Vagina (tissue), 2 donors: ENCODE results near the gene ISCU. TPM values are rescaled to one million over a fixed set of nuclear protein-coding genes. Genes with fewer than 3 reads are reported as not detected.

Experiments used
- DNase-seq, 2 donors: peaks; one replicate each; pipeline ENCODE4 v3.0.0-alpha.2; 2017; ENCODE audit errors: extremely low spot score in 2 of 2
- H3K27ac ChIP-seq: fragments of 200-600 bp; sonication (generic); one replicate; pipeline ENCODE4 v1.5.1; 2019
- H3K27me3 ChIP-seq: fragments of 200-600 bp; sonication (generic); one replicate; pipeline ENCODE4 v1.5.1; 2019
- H3K36me3 ChIP-seq, 2 donors: fragments of 200-600 bp; sonication (generic); one replicate each; pipeline ENCODE4 v1.5.1; 2017 to 2019
- H3K4me1 ChIP-seq: fragments of 200-600 bp; sonication (generic); one replicate; pipeline ENCODE4 v1.5.1; 2019
- H3K4me3 ChIP-seq, 2 donors: fragments of 200-600 bp; sonication (generic); 1 replicate in 1 of 2; 2 replicates in 1 of 2; pipeline ENCODE4 v1.5.1; 2016 to 2019
- H3K9me3 ChIP-seq: fragments of 200-600 bp; sonication (generic); one replicate; pipeline ENCODE4 v1.5.1; 2019
- CTCF ChIP-seq, 3 experiments: fragments of 450-650 bp in 2 of 3; fragments of 200-600 bp in 1 of 3; sonication (generic) in 1 of 3; IDR thresholded peaks; one replicate each; pipeline ENCODE4 v1.5.1; 2017 to 2019; ENCODE audit warnings: antibody characterized with exemption in 3 of 3, mild to moderate bottlenecking in 2 of 3, moderate library complexity in 2 of 3
- POLR2A ChIP-seq, 2 donors: fragments of 450-650 bp; IDR thresholded peaks; one replicate each; pipeline ENCODE4 v1.6.1; 2017; ENCODE audit warnings: antibody characterized with exemption in 2 of 2, mild to moderate bottlenecking in 2 of 2, moderate library complexity in 2 of 2
- POLR2AphosphoS5 ChIP-seq, 2 donors: sonication (generic); formaldehyde crosslinking; IDR thresholded peaks; one replicate each; pipeline ENCODE4 v1.9.0; 2017; ENCODE audit warnings: antibody characterized with exemption in 2 of 2, mild to moderate bottlenecking in 2 of 2, low read depth in 1 of 2; ENCODE audit not compliant: insufficient read depth in 1 of 2
- intact Hi-C: fragments of 100-400 bp; cut with DNase I; formaldehyde crosslinking; loops from one replicate; pipeline ENCODE4 v1.15.1; 2023
- total RNA-seq: library from RNA; depleted of rRNA; stranded (reverse); fragments of >200 nt; gene quantifications from one replicate; pipeline ENCODE4 v1.2.3, GENCODE V29; 2016

The ISCU gene
- 167 TPM for total RNA-seq

- Histone ChIP-seq H3K9me3 (no peaks in the 10 kb centered on the region), H3K4me3 (peak within 1 kb of the TSS; percentile 64 to 94), H3K4me1 (peaks cover 67% of the 10 kb centered on the region), H3K27ac (peak within 1 kb of the TSS; percentile 94), H3K27me3 (no peaks in the 10 kb centered on the region), H3K36me3 (peaks cover 0 to 34% of the 10 kb centered on the region in 2 donors)
- intact Hi-C loops = loop anchor here (2.0 to 10.0 kb wide), 4 partner anchors 56 to 535 kb away; partner anchors contain the start of genes SSH1 and UNG
- DNase-seq = peak; percentile 97 to 98
- peak; percentile 85 to 88 for TF ChIP-seq POLR2AphosphoS5 (IDR thresholded peaks at IDR 0.05; ENCODE audit: insufficient read depth in 1 of 2, low read depth in 1 of 2)
- peak in 1 of 2 donors; percentile 91 for TF ChIP-seq POLR2A (IDR thresholded peaks at IDR 0.05)
- TF ChIP-seq CTCF (IDR thresholded peaks at IDR 0.05) = no peak
These were observed at the start of gene ISCU for GRCh38 chr12:108562348-108563135. Gene ISCU, plus strand, starts transcription at chr12:108562596. Its CDS starts 27 bp downstream, at chr12:108562623.

DNA sequence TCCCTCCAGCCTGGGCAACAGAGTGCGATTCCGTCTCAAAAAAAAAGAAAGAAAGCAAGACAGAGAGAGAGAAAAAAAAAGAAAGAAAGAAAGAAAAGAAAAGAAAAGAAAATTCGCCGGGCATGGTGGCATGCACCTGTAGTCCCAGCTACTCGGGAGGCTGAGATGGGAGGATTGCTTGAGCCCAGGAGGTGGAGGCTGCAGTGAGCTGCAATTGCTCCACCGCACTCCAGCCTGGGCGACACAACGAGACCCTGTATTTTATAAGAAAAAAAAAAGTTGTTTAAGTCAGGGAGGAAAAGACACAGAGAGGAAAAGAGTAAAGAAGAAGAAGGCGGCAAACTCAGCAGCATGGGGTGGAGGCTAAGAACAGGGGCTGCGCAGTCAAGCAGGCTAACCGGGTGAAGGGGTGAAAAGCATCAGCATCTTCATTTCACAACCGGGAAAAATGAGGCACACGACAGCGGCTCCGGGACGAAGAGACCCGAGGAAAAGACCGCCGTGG lies 47.9 kb upstream of the ISCU start:
- H3K9me3 ChIP-seq = no peaks in the 10 kb centered on the region
- H3K27ac ChIP-seq = no peak overlapping the region
- no peak for DNase-seq
- H3K4me3 ChIP-seq = peak overlapping the region; percentile 59 to 97
- H3K4me1 ChIP-seq = peaks cover 19% of the 10 kb centered on the region
- intact Hi-C loops = no loop called here
- peaks cover 0 to 17% of the 10 kb centered on the region in 2 donors for H3K36me3 ChIP-seq
- no peaks in the 10 kb centered on the region for H3K27me3 ChIP-seq
- TF ChIP-seq CTCF (IDR thresholded peaks at IDR 0.05) = no peak
- TF ChIP-seq POLR2A (IDR thresholded peaks at IDR 0.05) = no peak
- TF ChIP-seq POLR2AphosphoS5 (IDR thresholded peaks at IDR 0.05; ENCODE audit: insufficient read depth in 1 of 2, low read depth in 1 of 2) = no peak

DNA sequence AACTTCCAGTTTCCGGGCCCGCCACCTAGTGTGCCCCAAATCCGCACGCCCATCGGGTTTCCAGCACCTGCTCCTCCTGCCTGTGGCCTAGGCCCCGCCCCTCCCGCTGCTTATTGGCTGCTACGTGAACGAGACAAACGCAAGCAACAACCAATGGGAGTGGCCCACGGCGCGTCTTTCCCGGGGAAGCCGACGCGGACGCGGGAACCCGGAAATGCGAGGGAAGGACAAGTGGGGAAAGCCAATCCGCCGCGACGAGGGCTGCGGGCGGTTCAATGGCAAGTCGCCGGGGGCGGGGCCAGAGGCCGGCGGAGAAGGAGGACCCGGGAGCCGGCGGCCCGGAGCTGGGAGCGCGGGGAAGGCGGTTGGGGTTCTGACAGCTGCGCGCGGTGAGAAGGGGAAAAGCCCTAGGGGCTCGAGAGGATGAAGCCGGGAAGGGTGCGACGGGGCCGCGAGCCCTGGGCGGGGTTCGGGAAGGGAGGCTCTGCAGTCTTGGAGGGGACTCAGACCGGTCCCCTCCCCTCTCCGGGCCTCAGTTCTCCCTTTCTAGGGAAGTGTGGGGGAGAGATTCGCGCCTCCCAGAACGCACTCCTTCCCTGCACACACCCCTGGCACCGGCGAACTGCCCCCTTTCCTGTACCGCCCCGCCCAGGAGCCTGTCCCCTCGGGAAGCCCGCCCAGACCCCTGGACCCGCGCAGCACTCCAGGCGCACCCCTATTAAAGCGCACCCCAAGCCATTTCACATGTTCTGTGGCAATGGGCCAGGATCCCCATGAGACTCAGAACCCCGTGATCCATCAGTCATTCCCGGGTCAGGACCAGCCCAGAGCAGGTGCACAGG lies 47.2 kb upstream of the ISCU start, which contains the start of gene FICD:
Gene FICD, plus strand, starts transcription at position 305 of the 842 bp plus-strand sequence. CDS start 1,696 bp downstream, outside the sequence.
- peak within 1 kb of the TSS; percentile 59 to 97 for H3K4me3 ChIP-seq
- peaks cover 0 to 23% of the 10 kb centered on the region in 2 donors for H3K36me3 ChIP-seq
- peaks cover 19% of the 10 kb centered on the region for H3K4me1 ChIP-seq
- H3K27me3 ChIP-seq = no peaks in the 10 kb centered on the region
- intact Hi-C loops = no loop called here
- DNase-seq = peak; percentile 99 to 100
- peak within 1 kb of the TSS; percentile 80 for H3K27ac ChIP-seq
- H3K9me3 ChIP-seq = no peaks in the 10 kb centered on the region
- TF ChIP-seq CTCF (IDR thresholded peaks at IDR 0.05) (peak in 1 of 3 experiments; percentile 17), POLR2A (IDR thresholded peaks at IDR 0.05) (no peak), POLR2AphosphoS5 (IDR thresholded peaks at IDR 0.05; ENCODE audit: insufficient read depth in 1 of 2, low read depth in 1 of 2) (peak; percentile 81 to 97)

DNA sequence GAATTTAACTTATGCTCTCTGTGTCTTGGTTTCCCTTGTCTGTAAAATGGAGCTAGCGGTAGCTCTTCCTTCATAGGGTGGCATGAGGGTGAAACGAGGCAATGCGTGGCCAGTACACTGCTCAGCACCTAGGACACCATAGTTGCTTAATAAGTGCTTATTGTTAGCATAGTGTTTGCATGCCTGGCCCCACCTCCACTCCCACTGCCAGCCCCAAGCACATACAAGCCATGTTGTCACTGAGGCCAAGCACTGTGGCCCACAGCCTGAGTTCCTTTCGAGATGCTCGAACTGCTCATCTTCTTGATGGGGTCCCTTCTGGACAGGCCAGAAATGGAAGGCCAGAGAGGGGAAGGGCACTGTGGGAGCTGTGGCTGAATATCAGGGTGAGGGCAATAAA lies 46.5 kb upstream of the ISCU start:
- peak overlapping the region; percentile 80 for H3K27ac ChIP-seq
- peak overlapping the region; percentile 59 to 97 for H3K4me3 ChIP-seq
- H3K4me1 ChIP-seq = peaks cover 19% of the 10 kb centered on the region
- DNase-seq = no peak
- H3K36me3 ChIP-seq = peaks cover 0 to 30% of the 10 kb centered on the region in 2 donors
- H3K27me3 ChIP-seq = no peaks in the 10 kb centered on the region
- no peak for TF ChIP-seq CTCF (IDR thresholded peaks at IDR 0.05)
- TF ChIP-seq POLR2A (IDR thresholded peaks at IDR 0.05) = no peak
- TF ChIP-seq POLR2AphosphoS5 (IDR thresholded peaks at IDR 0.05; ENCODE audit: insufficient read depth in 1 of 2, low read depth in 1 of 2) = no peak
- intact Hi-C loops = no loop called here
- no peaks in the 10 kb centered on the region for H3K9me3 ChIP-seq
